K562 (cell line): ENCODE data around the gene ACSM6. TPM values are rescaled to one million over a fixed set of nuclear protein-coding genes. Genes with fewer than 3 reads are reported as not detected.

Experiments
- ATAC-seq: fragments of 200-7000 bp; cut with Tn5 transposase; 3 replicates; pipeline ENCODE4 v1.9.1; 2020; ENCODE audit warnings: moderate library complexity
- BruUV-seq: library from RNA; stranded (reverse); fragments of 400-500 nt; replicated peaks from 2 replicates; lab custom pipeline; 2021; lab: Mats Ljungman, UMichigan
- CTCF ChIA-PET: fragments of 300-600 bp; formaldehyde crosslinking; extraction: SDS; loops from one replicate; lab custom pipeline; 2021; ENCODE audit warnings: low intra/inter-chr PET ratio; lab: Yijun Ruan, JAX
- POLR2A ChIA-PET: fragments of 300-600, 350-650 bp; sonication (Branson Sonifier 250); formaldehyde crosslinking; extraction: SDS; loops from one replicate; lab custom pipeline; 2021; ENCODE audit warnings: antibody characterized with exemption, inconsistent platforms; lab: Yijun Ruan, JAX
- DNase-seq, 4 experiments: peaks; one replicate each; pipeline versions ENCODE4 v3.0.0 to v3.0.0-alpha.2; 2011 to 2018; ENCODE audit warnings: low spot score in 3 of 4, mixed read lengths in 3 of 4; ENCODE audit errors: extremely low read depth in 1 of 4
- FAIRE-seq: peaks from 2 replicates; lab custom pipeline; 2011; peaks lifted over from hg19 to GRCh38; lab: Jason Lieb, UNC
- H2AFZ ChIP-seq: 2 replicates; pipeline ENCODE4 v1.6.0; 2011; ENCODE audit warnings: low read depth, low read length, control low read depth, inconsistent platforms
- H3K27ac ChIP-seq: fragments of 200-600 bp; 3 replicates; pipeline ENCODE4 v1.8.0; 2011; ENCODE audit warnings: low read depth, mild to moderate bottlenecking, control low read depth, inconsistent platforms, low read length, moderate library complexity, mixed read lengths; ENCODE audit errors: extremely low read depth
- H3K27me3 ChIP-seq, 2 experiments: fragments of 300-600 bp in 1 of 2; 2 replicates in 1 of 2; 3 replicates in 1 of 2; pipeline versions ENCODE4 v1.6.0 to v1.8.0; 2011; ENCODE audit warnings: inconsistent platforms in 2 of 2, low read length in 2 of 2, mild to moderate bottlenecking in 1 of 2, mixed read lengths in 1 of 2, moderate library complexity in 1 of 2; ENCODE audit not compliant: control insufficient read depth in 2 of 2, insufficient read depth in 2 of 2
- H3K36me3 ChIP-seq: fragments of 300-600 bp; 3 replicates; pipeline ENCODE4 v1.8.0; 2011; ENCODE audit warnings: mild to moderate bottlenecking, low read length, inconsistent platforms; ENCODE audit not compliant: control insufficient read depth, insufficient read depth
- H3K4me1 ChIP-seq, 2 experiments: fragments of 200-600 bp in 1 of 2; replicated peaks in 1 of 2; 2 replicates in 1 of 2; 3 replicates in 1 of 2; pipeline versions ENCODE4 v1.5.1 to v1.8.0; 2011; ENCODE audit warnings: inconsistent platforms in 2 of 2, low read length in 2 of 2, mild to moderate bottlenecking in 1 of 2, mixed read lengths in 1 of 2, moderate library complexity in 1 of 2; ENCODE audit not compliant: control insufficient read depth in 2 of 2, insufficient read depth in 2 of 2
- H3K4me2 ChIP-seq: 2 replicates; pipeline ENCODE4 v1.6.1; 2011; ENCODE audit warnings: low read length, control low read depth, inconsistent platforms, mixed read lengths; ENCODE audit not compliant: insufficient read depth
- H3K4me3 ChIP-seq: fragments of 200-600 bp; sonication (generic), shearing (Covaris generic); 2 replicates; pipeline ENCODE4 v1.5.1; 2016; ENCODE audit warnings: control low read depth, inconsistent platforms
- H3K79me2 ChIP-seq: fragments of 200-600 bp; 3 replicates; pipeline ENCODE4 v1.8.0; 2011; ENCODE audit warnings: low read length, inconsistent platforms; ENCODE audit not compliant: control insufficient read depth, insufficient read depth
- H3K9ac ChIP-seq, 2 experiments: 2 replicates each; pipeline versions ENCODE4 v1.6.0 to v1.6.1; 2011; ENCODE audit warnings: low read depth in 2 of 2, low read length in 2 of 2, control low read depth in 1 of 2, inconsistent platforms in 1 of 2, mild to moderate bottlenecking in 1 of 2, mixed read lengths in 1 of 2; ENCODE audit not compliant: insufficient read depth in 1 of 2
- H3K9me1 ChIP-seq: one replicate; pipeline ENCODE4 v1.6.0; 2011; ENCODE audit warnings: inconsistent platforms, mild to moderate bottlenecking, low read length, moderate library complexity; ENCODE audit not compliant: control insufficient read depth, insufficient read depth
- H3K9me3 ChIP-seq: replicated peaks from 2 replicates; pipeline ENCODE4 v1.5.1; 2011; ENCODE audit warnings: low read depth, low read length, inconsistent platforms; ENCODE audit not compliant: control insufficient read depth, insufficient read depth
- H4K20me1 ChIP-seq: replicated peaks from 2 replicates; pipeline ENCODE4 v1.6.1; 2011; ENCODE audit warnings: low read length, inconsistent platforms, mixed read lengths; ENCODE audit not compliant: control insufficient read depth, insufficient read depth
- CBFA2T3 ChIP-seq: fragments of 450-650 bp; IDR thresholded peaks from 2 replicates; pipeline ENCODE4 v1.6.1; 2017
- CBX3 ChIP-seq, 2 experiments: IDR thresholded peaks; 1 replicate in 1 of 2; 2 replicates in 1 of 2; pipeline ENCODE4 v1.6.1; 2012; ENCODE audit warnings: inconsistent platforms in 2 of 2, low read length in 2 of 2, borderline replicate concordance in 1 of 2, control low read depth in 1 of 2
- CHAMP1 ChIP-seq: fragments of 450-650 bp; IDR thresholded peaks from 2 replicates; pipeline ENCODE4 v1.6.1; 2016; ENCODE audit warnings: mild to moderate bottlenecking
- ETS1 ChIP-seq: conservative IDR thresholded peaks from 2 replicates; pipeline ENCODE4 v1.6.1; 2011; ENCODE audit warnings: low read depth, mild to moderate bottlenecking, low read length; ENCODE audit not compliant: control insufficient read depth
- FOXJ3 ChIP-seq: sonication (generic); formaldehyde crosslinking; IDR thresholded peaks from 2 replicates; pipeline ENCODE4 v1.4.0; 2020; ENCODE audit warnings: mild to moderate bottlenecking, missing genetic modification reagents
- IRF9 ChIP-seq: fragments of 450-650 bp; IDR thresholded peaks from 2 replicates; pipeline ENCODE4 v1.6.1; 2016; ENCODE audit warnings: missing biosample characterization, missing genetic modification characterization
- KLF16 ChIP-seq: IDR thresholded peaks from 2 replicates; pipeline ENCODE4 v1.6.1; 2016; ENCODE audit warnings: antibody characterized with exemption
- NBN ChIP-seq: fragments of 450-650 bp; IDR thresholded peaks from 2 replicates; pipeline ENCODE4 v1.6.1; 2016; ENCODE audit warnings: low read depth, mild to moderate bottlenecking
- SIN3B ChIP-seq: fragments of 450-650 bp; IDR thresholded peaks from 2 replicates; pipeline ENCODE4 v1.6.1; 2017; ENCODE audit warnings: low read depth, mild to moderate bottlenecking, moderate library complexity
- SNAPC5 ChIP-seq: fragments of 250-450 bp; sonication (Bioruptor Pico); IDR thresholded peaks from 2 replicates; pipeline ENCODE4 v1.8.0; 2021; ENCODE audit warnings: moderate library complexity, mild to moderate bottlenecking, inconsistent platforms
- SP2 ChIP-seq: IDR thresholded peaks from 2 replicates; pipeline ENCODE4 v1.6.1; 2011; ENCODE audit warnings: mild to moderate bottlenecking, low read depth, low read length, moderate library complexity; ENCODE audit not compliant: poor library complexity, severe bottlenecking; ENCODE audit errors: extremely low read depth
- SRSF3 ChIP-seq: fragments of 200-400 bp; formaldehyde crosslinking; IDR thresholded peaks from 2 replicates; pipeline ENCODE4 v1.6.1; 2016; ENCODE audit warnings: mild to moderate bottlenecking, low read length, moderate library complexity; ENCODE audit not compliant: insufficient read depth
- ZBTB5 ChIP-seq: fragments of 450-650 bp; IDR thresholded peaks from 2 replicates; pipeline ENCODE4 v1.6.1; 2017; ENCODE audit warnings: antibody characterized with exemption
- ZNF184 ChIP-seq: sonication (generic); formaldehyde crosslinking; IDR thresholded peaks from 2 replicates; pipeline ENCODE4 v1.5.0; 2020; ENCODE audit warnings: missing genetic modification reagents
- ZNF280B ChIP-seq: fragments of 250-450 bp; sonication (Bioruptor Pico); IDR thresholded peaks from 2 replicates; pipeline ENCODE4 v1.5.1; 2021; ENCODE audit warnings: mild to moderate bottlenecking
- WGBS: fragments of 100-300 bp; shearing (Covaris generic); methylation state at CpG from one replicate; pipeline ENCODE4 v1.1.6; 2016; ENCODE audit warnings: low coverage, mixed read lengths; ENCODE audit not compliant: insufficient coverage; ENCODE audit errors: missing lambda C conversion rate; 5-methylcytosine and 5-hydroxymethylcytosine counted together
- in situ Hi-C: fragments of 300-500 bp; cut with MboI; formaldehyde crosslinking; loops from 4 replicates; pipeline ENCODE4 v1.15.0; 2018; ENCODE audit warnings: inconsistent platforms, mixed read lengths
- intact Hi-C: fragments of 100-400 bp; cut with micrococcal nuclease; formaldehyde crosslinking; loops from 2 replicates; pipeline ENCODE4 v1.14.2; 2022
- polyA plus RNA-seq, 8 experiments: library from polyadenylated mRNA; depleted of rRNA in 4 of 8; stranded (reverse) in 5 of 8; unstranded in 3 of 8; fragments of >200 nt; fragmentation: Nextera tagmentation in 2 of 8; fragmentation: Illumina TruSeq in 1 of 8; extraction: Ambion mirVana in 2 of 8; extraction: Trizol in 1 of 8; gene quantifications; 2 replicates each; pipeline versions ENCODE4 v1.2.1 to v1.2.3, GENCODE V29; 2011 to 2014; ENCODE audit warnings: inconsistent platforms in 1 of 8, missing spikeins in 1 of 8
- total RNA-seq, 7 experiments: library from RNA; depleted of rRNA in 6 of 7; stranded (reverse); fragments of >200 nt in 6 of 7; fragmentation: Illumina TruSeq in 2 of 7; extraction: Trizol in 2 of 7; gene quantifications; 2 replicates each; pipeline versions ENCODE4 v1.2.1 to v1.2.3, GENCODE V29; 2011 to 2021; ENCODE audit warnings: low replicate concordance in 1 of 7

Gene ACSM6
- total and polyA plus RNA-seq, 9 of the 15 experiments (the other 6 are each of a cell fraction or from before 2014, with no cell fraction given), result not detected

GRCh38 chr10:95196046-95196445, 2.0 kb downstream of the ACSM6 start:
- intact Hi-C loops (no loop called here), in situ Hi-C loops (no loop called here)
- H2AFZ ChIP-seq, result no peak overlapping the region
- ChIA-PET POLR2A (interaction anchor here (0.6 kb wide), 1 partner anchor 47 kb away, joined by 4 read pairs; no protein-coding TSS in a partner anchor), CTCF (no interaction called here)
- DNase-seq (no peak), ATAC-seq (no peak), FAIRE-seq (no peak)
- no peaks in the 10 kb centered on the region for H3K79me2 ChIP-seq
- BruUV-seq, result no TSS peak
- no peaks in the 10 kb centered on the region for H3K9me3 ChIP-seq
- no peak overlapping the region for H3K4me3 ChIP-seq
- H3K4me1 ChIP-seq, result no peaks in the 10 kb centered on the region
- H3K27ac ChIP-seq, result no peak overlapping the region
- no peaks in the 10 kb centered on the region for H4K20me1 ChIP-seq
- H3K9ac ChIP-seq, result no peak overlapping the region
- H3K36me3 ChIP-seq, result no peaks in the 10 kb centered on the region
- no peak overlapping the region for H3K4me2 ChIP-seq
- H3K9me1 ChIP-seq, result no peaks in the 10 kb centered on the region
- peaks cover 0 to 6% of the 10 kb centered on the region in 2 experiments; a peak in 2 of 5 replicates for H3K27me3 ChIP-seq
- WGBS, result 0% methylated on average over 3 of the region's 3 CpGs
- TF ChIP-seq CHAMP1, result no peak
- TF ChIP-seq FOXJ3, result no peak
- TF ChIP-seq SNAPC5 (CRISPR knock-in tag), result no peak
- TF ChIP-seq ZBTB5, result no peak
- TF ChIP-seq ETS1, result no peak
- TF ChIP-seq IRF9 (tag), result no peak
- no peak for TF ChIP-seq SIN3B
- no peak for TF ChIP-seq ZNF280B (CRISPR knock-in tag)
- no peak for TF ChIP-seq ZNF184 (CRISPR knock-in tag)
- no peak for TF ChIP-seq SP2
- TF ChIP-seq CBFA2T3, result no peak
- TF ChIP-seq SRSF3, result no peak
- TF ChIP-seq KLF16, result no peak
- TF ChIP-seq CBX3 (IDR thresholded peaks at IDR 0.05; ENCODE audit: borderline replicate concordance in 1 of 2, low read length in 2 of 2), result no peak
- TF ChIP-seq NBN, result no peak
